Measurements from ENCODE around the gene DYNC1I1. TPM values are rescaled to one million over a fixed set of nuclear protein-coding genes. Genes with fewer than 3 reads are reported as not detected.
A peak's percentile ranks its signal among the peaks of the same experiment; 100 is the strongest.

The DYNC1I1 gene
- total and polyA plus RNA-seq, 2 donors (not counting 1 experiment from before 2014, with no cell fraction given) = 0.17 to 0.30 TPM

DNA sequence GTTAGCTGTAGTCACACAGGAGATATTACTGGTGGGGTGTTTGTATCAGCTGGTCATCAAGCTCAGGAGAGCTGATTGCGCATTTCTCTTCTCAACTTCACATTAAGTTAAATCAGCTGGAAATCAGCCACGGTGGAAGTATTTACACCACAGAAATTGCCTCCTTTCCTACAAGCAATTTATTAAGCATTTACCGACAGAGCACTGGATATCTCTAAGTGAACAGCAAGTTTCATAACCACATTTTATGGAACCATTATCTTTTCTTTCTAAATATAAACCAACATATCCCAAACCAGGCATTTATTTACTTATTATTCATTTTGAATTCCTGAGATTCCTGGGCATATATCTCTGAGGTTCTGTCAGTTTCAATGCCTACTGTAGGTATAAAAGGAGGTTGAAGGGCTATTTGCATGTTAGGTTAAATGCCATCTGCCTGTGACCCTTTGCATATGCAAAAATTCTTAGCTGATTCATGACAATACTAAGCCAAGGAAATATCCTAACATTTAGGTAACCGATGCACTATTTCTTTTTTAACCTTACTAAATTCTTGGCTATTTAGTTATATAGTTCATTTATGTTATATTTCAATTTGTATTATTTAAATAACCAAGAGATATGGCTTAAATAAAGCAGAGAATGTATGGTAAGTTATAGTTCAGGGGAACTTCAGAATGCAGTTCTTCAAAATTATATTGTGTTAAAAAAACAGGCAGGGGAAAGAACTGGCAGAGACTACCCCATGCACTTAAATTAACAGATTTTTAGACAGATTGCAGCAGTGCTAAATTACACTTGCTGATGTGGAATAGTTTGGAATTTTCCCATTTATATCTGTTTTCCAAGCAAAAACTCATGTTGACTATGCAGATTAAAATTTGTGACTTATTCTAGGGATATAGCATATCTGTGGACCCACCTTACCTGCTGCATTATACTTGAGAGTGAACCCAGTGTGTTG is 56.8 kb downstream of the DYNC1I1 start:
- H3K79me2 ChIP-seq (ENCODE audit: control insufficient read depth, insufficient read depth, low read length) = no peaks in the 10 kb centered on the region
- TF ChIP-seq, protein P1, sequence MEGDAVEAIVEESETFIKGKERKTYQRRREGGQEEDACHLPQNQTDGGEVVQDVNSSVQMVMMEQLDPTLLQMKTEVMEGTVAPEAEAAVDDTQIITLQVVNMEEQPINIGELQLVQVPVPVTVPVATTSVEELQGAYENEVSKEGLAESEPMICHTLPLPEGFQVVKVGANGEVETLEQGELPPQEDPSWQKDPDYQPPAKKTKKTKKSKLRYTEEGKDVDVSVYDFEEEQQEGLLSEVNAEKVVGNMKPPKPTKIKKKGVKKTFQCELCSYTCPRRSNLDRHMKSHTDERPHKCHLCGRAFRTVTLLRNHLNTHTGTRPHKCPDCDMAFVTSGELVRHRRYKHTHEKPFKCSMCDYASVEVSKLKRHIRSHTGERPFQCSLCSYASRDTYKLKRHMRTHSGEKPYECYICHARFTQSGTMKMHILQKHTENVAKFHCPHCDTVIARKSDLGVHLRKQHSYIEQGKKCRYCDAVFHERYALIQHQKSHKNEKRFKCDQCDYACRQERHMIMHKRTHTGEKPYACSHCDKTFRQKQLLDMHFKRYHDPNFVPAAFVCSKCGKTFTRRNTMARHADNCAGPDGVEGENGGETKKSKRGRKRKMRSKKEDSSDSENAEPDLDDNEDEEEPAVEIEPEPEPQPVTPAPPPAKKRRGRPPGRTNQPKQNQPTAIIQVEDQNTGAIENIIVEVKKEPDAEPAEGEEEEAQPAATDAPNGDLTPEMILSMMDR (conservative IDR thresholded peaks at IDR 0.05 in 1 of 2, IDR thresholded peaks at IDR 0.05 in 1 of 2; ENCODE audit: low read depth in 1 of 2, low read length in 2 of 2) = no peak
- no peak for TF ChIP-seq EZH2 (IDR thresholded peaks at IDR 0.05; ENCODE audit: low read length, missing control alignments)
- DNase-seq (ENCODE audit: low read depth in 2 of 2) = peak in 1 of 2 donors; percentile 39
- no peaks in the 10 kb centered on the region for H4K20me1 ChIP-seq (ENCODE audit: control insufficient read depth, extremely low read depth, insufficient read depth, low read length)
- H3K9me3 ChIP-seq (ENCODE audit: control insufficient read depth, insufficient read depth, low read depth, low read length) = no peaks in the 10 kb centered on the region
- no peak overlapping the region for H2AFZ ChIP-seq (ENCODE audit: low read length)
- no peaks in the 10 kb centered on the region for H3K4me1 ChIP-seq (ENCODE audit: control insufficient read depth, extremely low read depth, insufficient read depth, low read length)
- H3K4me2 ChIP-seq (ENCODE audit: extremely low read depth, insufficient read depth, low read length) = no peak overlapping the region
- no peak overlapping the region for H3K9ac ChIP-seq (ENCODE audit: insufficient read depth, low read length)
- no peaks in the 10 kb centered on the region for H3K36me3 ChIP-seq (ENCODE audit: control insufficient read depth, insufficient read depth, low read length)
- H3K27ac ChIP-seq (ENCODE audit: insufficient read depth, low read length) = no peak overlapping the region
- H3K27me3 ChIP-seq (ENCODE audit: control insufficient read depth, insufficient read depth, low read length) = no peaks in the 10 kb centered on the region
- H3K4me3 ChIP-seq (replicated peaks in 1 of 4; ENCODE audit: control extremely low read depth in 1 of 4, insufficient read depth in 1 of 4, low read depth in 3 of 4, low read length in 4 of 4) = no peak overlapping the region

DNA sequence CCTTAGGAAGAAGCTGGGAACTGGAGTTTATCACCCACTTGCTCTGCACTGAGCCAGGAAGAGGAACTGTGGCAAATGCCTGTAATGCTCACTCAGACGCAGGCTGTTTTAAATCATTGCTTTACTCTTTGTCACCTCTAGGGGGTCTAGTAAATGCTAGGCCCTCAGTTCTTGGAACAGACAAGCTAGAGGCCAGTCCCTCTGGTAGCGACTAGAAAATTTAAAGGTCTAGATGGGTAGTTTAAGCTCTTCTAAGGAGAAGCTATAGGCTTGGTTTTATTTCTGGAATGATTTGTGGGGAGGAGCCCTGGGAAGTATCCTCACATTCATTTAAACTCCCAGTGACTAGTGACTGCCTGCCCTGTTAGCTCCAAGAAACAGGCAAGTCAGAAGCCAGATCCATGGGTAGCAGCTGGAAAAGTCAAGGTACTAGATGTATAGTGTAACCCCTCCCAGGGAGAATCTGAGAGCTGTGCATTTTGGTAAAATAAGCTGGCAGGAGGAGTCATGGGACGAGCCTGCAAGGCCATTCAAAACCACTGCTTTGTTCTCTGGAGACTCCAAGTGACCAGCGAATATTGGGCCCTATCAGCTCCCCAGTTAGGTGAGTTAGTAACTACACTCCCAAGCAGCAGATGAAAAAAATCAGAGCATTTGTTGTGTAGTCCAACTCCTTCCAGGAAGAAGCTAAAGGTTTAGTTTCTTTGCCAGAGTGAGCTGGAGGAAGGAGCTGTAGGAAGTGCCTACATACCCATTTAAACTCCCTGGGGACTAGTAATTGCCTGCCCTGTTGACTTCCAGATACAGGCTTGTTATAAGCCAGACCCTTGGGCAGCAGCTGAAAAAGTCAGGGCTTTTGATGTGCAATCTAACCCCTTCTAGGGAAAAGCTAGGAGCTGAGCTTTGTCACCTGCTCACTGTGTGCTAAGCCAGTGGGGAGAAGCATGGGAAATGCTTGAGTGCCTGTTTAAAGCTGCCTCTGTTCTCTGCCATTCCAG is 68.9 kb downstream of the DYNC1I1 start:
- no peak overlapping the region for H3K27ac ChIP-seq (ENCODE audit: insufficient read depth, low read length)
- H3K27me3 ChIP-seq (ENCODE audit: control insufficient read depth, insufficient read depth, low read length) = no peaks in the 10 kb centered on the region
- H3K9ac ChIP-seq (ENCODE audit: insufficient read depth, low read length) = no peak overlapping the region
- no peaks in the 10 kb centered on the region for H4K20me1 ChIP-seq (ENCODE audit: control insufficient read depth, extremely low read depth, insufficient read depth, low read length)
- no peak overlapping the region for H3K4me3 ChIP-seq (replicated peaks in 1 of 4; ENCODE audit: control extremely low read depth in 1 of 4, insufficient read depth in 1 of 4, low read depth in 3 of 4, low read length in 4 of 4)
- no peaks in the 10 kb centered on the region for H3K9me3 ChIP-seq (ENCODE audit: control insufficient read depth, insufficient read depth, low read depth, low read length)
- no peaks in the 10 kb centered on the region for H3K79me2 ChIP-seq (ENCODE audit: control insufficient read depth, insufficient read depth, low read length)
- H3K4me1 ChIP-seq (ENCODE audit: control insufficient read depth, extremely low read depth, insufficient read depth, low read length) = no peaks in the 10 kb centered on the region
- DNase-seq (ENCODE audit: low read depth in 2 of 2) = no peak
- no peak overlapping the region for H2AFZ ChIP-seq (ENCODE audit: low read length)
- TF ChIP-seq, protein P1 (conservative IDR thresholded peaks at IDR 0.05 in 1 of 2, IDR thresholded peaks at IDR 0.05 in 1 of 2; ENCODE audit: low read depth in 1 of 2, low read length in 2 of 2) = peak; percentile 12 to 28
- no peak for TF ChIP-seq EZH2 (IDR thresholded peaks at IDR 0.05; ENCODE audit: low read length, missing control alignments)
- H3K36me3 ChIP-seq (ENCODE audit: control insufficient read depth, insufficient read depth, low read length) = no peaks in the 10 kb centered on the region
- no peak overlapping the region for H3K4me2 ChIP-seq (ENCODE audit: extremely low read depth, insufficient read depth, low read length)

DNA sequence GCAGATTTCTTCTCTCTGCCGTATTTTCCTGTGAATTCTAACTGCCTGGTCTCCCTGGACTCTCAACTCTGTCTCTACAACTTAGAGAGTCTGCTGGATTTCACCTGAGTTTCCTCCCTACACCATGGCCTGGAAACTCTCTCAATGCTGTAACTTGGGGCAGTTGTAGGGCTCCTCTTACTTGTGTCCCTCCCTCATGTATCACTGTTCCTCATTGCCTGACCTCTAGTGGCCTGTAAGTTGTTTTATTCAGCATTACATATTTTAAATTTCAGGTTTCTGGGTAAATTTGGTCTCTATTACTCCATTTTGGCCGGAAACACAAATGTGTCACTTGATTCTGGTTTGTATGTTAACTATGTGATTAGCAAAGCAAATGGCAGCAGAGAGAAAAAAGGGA is 70.9 kb downstream of the DYNC1I1 start:
- Histone ChIP-seq H3K4me1 (ENCODE audit: control insufficient read depth, extremely low read depth, insufficient read depth, low read length) (no peaks in the 10 kb centered on the region), H3K27ac (ENCODE audit: insufficient read depth, low read length) (no peak overlapping the region), H3K9me3 (ENCODE audit: control insufficient read depth, insufficient read depth, low read depth, low read length) (no peaks in the 10 kb centered on the region), H3K79me2 (ENCODE audit: control insufficient read depth, insufficient read depth, low read length) (no peaks in the 10 kb centered on the region), H3K4me3 (replicated peaks in 1 of 4; ENCODE audit: control extremely low read depth in 1 of 4, insufficient read depth in 1 of 4, low read depth in 3 of 4, low read length in 4 of 4) (no peak overlapping the region), H3K4me2 (ENCODE audit: extremely low read depth, insufficient read depth, low read length) (no peak overlapping the region), H3K36me3 (ENCODE audit: control insufficient read depth, insufficient read depth, low read length) (no peaks in the 10 kb centered on the region), H3K9ac (ENCODE audit: insufficient read depth, low read length) (no peak overlapping the region), H3K27me3 (ENCODE audit: control insufficient read depth, insufficient read depth, low read length) (no peaks in the 10 kb centered on the region), H4K20me1 (ENCODE audit: control insufficient read depth, extremely low read depth, insufficient read depth, low read length) (no peaks in the 10 kb centered on the region), H2AFZ (ENCODE audit: low read length) (no peak overlapping the region)
- DNase-seq (ENCODE audit: low read depth in 2 of 2) = peak in 1 of 2 donors; percentile 5
- TF ChIP-seq, protein P1 (conservative IDR thresholded peaks at IDR 0.05 in 1 of 2, IDR thresholded peaks at IDR 0.05 in 1 of 2; ENCODE audit: low read depth in 1 of 2, low read length in 2 of 2) = peak in 1 of 2 donors; percentile 14
- no peak for TF ChIP-seq EZH2 (IDR thresholded peaks at IDR 0.05; ENCODE audit: low read length, missing control alignments)

All from fibroblast of lung (primary cell).